Activated T-helper 1 cell treated with Interleukin-2 at 50 U/mL for 16 hours (primary cell): Measurements from ENCODE around the gene PGC.

Source experiments
- DNase-seq: peaks from one replicate; pipeline ENCODE4 v3.0.0-alpha.2; 2020; ENCODE audit warnings: low read depth

PGC gene

DNA sequence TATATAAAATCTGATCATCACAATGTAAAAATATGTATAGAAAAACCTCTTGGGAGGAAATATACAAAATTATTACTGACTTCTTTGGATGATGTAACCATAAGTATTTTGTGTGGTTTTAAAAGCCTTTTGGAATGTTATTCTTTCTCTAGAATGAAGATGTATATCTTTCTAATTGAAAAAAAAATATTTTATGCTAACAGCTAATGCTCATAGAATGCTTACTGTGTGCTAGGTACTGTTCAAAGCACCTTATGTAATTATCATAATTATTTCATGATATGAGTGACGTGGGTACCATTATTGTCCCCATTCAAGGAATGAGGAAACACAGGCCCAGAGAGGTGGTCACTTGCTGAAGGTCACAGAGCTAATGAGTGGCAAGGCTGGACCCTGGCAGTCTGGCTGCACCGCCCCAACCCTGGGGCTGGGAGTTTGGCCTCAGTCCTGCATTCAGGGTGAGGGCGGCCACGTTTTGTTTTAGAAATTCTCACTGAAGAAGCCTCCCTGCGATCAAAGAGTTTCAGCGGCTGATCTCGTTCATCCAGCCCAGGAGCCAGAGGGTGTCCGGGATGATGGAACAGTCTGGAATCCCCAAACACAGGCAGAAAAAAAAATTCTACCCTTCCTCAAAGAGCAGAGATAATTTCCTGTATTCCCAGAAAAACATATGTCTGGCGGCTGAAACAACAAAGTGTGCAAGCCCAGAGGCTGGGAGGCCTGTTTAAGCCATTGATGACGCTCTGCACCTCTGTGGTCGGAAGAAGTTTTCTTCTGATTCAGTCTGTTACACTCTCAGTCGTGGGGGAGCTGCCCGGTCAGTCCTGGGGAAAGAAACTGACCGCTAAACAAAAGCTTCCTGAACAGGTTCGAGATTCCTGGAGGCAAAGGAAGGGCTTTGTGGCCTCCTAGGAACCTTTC, 49.1 kb downstream of the PGC start:
- DNase-seq: no peak

- no peak for DNase-seq
Observed at GRCh38 chr6:41696788-41697187, 50.4 kb downstream of the PGC start.

- DNase-seq: no peak
Observed at GRCh38 chr6:41695825-41696224, 51.4 kb downstream of the PGC start.

- DNase-seq: no peak
Observed at GRCh38 chr6:41694815-41695526, 52.2 kb downstream of the PGC start.

GRCh38 chr6:41693281-41694240, 53.6 kb downstream of the PGC start:
- no peak for DNase-seq

- no peak for DNase-seq
Observed at GRCh38 chr6:41692730-41693129, 54.5 kb downstream of the PGC start.

GRCh38 chr6:41692080-41692675, 55.0 kb downstream of the PGC start:
- DNase-seq: no peak

DNA sequence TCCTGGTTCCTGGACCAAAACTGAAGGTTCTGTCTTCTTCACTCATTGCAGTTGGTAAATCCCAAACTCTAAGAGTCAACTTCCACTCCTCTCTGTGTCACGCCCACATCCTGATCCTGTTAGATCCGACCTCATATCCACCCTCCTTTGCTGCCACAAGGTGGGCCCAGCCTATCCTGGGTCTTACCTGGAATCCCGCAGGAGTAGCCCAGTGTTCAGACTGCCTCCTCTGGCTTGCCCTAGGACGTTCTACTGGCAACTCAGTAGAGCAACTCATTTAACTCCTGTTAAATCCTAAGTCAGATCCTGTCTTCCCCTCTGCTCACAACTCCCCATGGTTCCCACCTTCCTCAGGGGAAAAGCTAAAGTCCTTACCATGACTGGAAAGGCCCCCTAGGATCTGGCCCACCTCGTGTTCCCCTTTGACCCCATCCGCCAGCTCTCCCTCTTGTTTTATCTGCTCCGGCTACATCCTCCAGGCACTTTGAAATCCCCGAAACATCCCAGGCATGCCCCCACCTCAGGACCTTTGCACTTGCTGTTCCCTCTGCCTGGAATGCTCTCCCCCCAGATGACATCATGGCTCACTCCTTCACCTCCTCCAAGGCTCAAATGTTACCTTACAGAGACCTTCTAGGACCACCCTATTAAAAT, 55.6 kb downstream of the PGC start:
- DNase-seq: no peak

- DNase-seq: no peak
Observed at GRCh38 chr6:41690541-41691330, 56.5 kb downstream of the PGC start.

- no peak for DNase-seq
Observed at GRCh38 chr6:41689171-41690008, 57.8 kb downstream of the PGC start.

- DNase-seq: no peak
Observed at GRCh38 chr6:41688256-41688965, 58.8 kb downstream of the PGC start.

GRCh38 chr6:41687501-41688175, 59.6 kb downstream of the PGC start:
- DNase-seq: no peak
